HT1080 (cell line): ENCODE data around the gene ABCA12. TPM values are rescaled to one million over a fixed set of nuclear protein-coding genes. Genes with fewer than 3 reads are reported as not detected.
"Not testable (repeated sequence)": the region's sequence is repeated elsewhere in the genome, so short reads cannot be mapped to it uniquely, and the experiment has no call there.

Source experiments
- DNase-seq: peaks from one replicate; pipeline ENCODE4 v3.0.0-alpha.2; 2015; ENCODE audit warnings: low read depth
- polyA plus RNA-seq, 2 experiments: library from polyadenylated mRNA; depleted of rRNA; stranded (reverse); fragments of >200 nt; gene quantifications; 2 replicates each; pipeline ENCODE4 v1.2.3, GENCODE V29; 2015
- total RNA-seq: library from RNA; depleted of rRNA; stranded (reverse); fragments of >200 nt; shearing (Covaris generic); gene quantifications from 2 replicates; pipeline ENCODE4 v1.2.3, GENCODE V29; 2014; rRNA removed

ABCA12 gene, protein sequence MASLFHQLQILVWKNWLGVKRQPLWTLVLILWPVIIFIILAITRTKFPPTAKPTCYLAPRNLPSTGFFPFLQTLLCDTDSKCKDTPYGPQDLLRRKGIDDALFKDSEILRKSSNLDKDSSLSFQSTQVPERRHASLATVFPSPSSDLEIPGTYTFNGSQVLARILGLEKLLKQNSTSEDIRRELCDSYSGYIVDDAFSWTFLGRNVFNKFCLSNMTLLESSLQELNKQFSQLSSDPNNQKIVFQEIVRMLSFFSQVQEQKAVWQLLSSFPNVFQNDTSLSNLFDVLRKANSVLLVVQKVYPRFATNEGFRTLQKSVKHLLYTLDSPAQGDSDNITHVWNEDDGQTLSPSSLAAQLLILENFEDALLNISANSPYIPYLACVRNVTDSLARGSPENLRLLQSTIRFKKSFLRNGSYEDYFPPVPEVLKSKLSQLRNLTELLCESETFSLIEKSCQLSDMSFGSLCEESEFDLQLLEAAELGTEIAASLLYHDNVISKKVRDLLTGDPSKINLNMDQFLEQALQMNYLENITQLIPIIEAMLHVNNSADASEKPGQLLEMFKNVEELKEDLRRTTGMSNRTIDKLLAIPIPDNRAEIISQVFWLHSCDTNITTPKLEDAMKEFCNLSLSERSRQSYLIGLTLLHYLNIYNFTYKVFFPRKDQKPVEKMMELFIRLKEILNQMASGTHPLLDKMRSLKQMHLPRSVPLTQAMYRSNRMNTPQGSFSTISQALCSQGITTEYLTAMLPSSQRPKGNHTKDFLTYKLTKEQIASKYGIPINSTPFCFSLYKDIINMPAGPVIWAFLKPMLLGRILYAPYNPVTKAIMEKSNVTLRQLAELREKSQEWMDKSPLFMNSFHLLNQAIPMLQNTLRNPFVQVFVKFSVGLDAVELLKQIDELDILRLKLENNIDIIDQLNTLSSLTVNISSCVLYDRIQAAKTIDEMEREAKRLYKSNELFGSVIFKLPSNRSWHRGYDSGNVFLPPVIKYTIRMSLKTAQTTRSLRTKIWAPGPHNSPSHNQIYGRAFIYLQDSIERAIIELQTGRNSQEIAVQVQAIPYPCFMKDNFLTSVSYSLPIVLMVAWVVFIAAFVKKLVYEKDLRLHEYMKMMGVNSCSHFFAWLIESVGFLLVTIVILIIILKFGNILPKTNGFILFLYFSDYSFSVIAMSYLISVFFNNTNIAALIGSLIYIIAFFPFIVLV (N-terminal part only)
- total RNA-seq, result under 0.01 and 0.02 TPM in 2 replicates
- 0.02 TPM in 1 of 2 replicates, not detected in the other for polyA plus RNA-seq (2015; cell fraction: cytosol; rRNA removed)
- 0.12 and 0.38 TPM in 2 replicates for polyA plus RNA-seq (2015; cell fraction: nucleus; rRNA removed)

DNA sequence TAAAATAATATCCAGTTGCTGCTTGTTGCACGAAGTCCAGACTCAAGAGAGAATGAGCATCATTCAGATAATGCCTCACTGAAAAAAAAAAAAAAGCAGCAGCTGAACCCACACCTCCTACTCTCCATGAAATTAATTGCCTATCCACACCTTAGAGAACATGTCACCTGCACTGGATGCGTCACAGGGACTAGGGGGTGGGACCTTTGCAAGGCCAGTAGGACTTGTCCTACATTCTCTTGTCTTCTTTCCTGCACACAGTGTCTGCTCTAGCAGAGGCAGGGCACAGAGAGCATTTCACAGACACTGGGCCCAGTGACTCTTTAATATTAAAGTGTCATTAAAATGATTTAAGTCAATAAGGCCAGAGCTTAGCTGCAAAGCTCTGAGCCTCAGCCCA lies at the start of gene ABCA12:
TSS of gene ABCA12 (minus strand) at position 148 of the 400 bp plus-strand sequence. CDS start 418 bp downstream, outside the sequence.
- DNase-seq, result no peak

DNA sequence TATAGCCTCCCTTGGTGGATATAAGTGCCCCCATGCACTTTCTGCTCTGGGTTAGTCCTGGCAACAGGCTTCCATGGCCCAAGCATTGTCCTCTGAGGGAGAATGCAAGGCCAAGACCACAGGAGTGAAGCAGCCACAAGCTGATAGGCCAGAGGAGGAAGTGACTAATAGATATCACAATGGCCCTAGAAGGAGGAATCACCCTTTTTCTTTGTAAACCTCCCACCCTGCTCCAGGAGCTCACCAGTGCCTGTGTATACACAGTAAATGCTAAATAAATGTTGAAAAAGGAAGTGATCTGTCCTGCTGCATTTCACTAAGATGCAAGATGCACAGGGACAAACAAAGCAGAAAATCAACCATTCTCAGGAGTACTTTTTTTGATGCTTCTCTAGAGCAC lies 49.7 kb upstream of the ABCA12 start:
- peak; percentile 71 for DNase-seq

DNA sequence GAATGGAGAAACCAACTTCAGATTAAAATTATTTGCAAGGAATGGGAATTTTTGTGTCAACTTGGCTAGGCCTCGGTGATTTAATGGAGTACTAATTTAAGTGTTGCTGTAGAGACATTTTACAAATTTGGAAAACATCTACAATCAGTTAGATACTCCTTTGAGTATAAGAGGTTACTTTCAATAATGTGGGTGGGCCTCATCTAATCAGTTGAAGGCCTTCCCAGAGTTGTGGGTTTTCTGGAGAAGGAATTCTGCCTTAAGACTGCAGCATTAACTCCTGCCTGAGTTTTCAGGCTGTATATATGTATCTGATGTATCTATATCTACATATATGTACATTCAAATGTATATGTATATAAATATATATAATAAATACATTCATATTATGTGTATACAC lies 47.6 kb upstream of the ABCA12 start:
- DNase-seq, result no peak

DNA sequence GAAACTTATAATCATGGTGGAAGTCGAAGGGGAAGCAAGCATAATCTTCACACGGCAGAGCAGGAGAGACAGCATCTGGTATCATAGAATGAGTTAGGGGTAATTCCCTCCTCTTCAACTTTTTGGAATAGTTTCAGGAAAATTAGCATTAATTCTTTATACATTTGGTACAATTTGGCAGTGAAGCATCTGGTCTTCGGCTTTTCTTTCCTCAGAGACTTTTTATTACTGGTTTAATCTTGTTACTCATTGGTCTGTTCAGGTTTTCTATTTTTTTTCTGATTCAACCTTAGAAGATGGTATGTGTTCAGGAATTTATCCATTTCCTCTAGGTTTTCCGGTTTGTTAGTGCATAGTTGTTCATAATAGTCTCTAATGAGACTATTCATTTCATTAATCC lies 39.7 kb upstream of the ABCA12 start:
- DNase-seq, result no peak

DNA sequence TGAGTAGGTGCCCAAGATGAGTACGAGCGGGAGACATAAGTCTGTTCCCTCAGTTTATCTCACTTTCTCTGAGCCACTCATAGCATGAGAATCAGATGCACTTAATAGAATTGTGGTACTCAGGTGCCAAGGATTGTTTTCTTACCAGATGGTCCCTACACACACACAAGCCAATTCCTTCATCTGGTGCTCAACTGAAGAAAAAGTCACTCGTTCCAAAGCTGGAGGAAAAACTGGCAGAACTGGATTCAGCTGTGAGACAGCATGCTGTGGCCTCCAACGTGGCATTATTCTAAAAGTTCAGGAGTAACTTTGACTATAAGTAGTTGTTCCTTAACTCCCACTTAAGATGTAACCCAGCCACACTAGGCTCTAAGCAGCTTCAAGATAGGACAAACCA lies 33.4 kb upstream of the ABCA12 start:
- DNase-seq, result no peak

DNA sequence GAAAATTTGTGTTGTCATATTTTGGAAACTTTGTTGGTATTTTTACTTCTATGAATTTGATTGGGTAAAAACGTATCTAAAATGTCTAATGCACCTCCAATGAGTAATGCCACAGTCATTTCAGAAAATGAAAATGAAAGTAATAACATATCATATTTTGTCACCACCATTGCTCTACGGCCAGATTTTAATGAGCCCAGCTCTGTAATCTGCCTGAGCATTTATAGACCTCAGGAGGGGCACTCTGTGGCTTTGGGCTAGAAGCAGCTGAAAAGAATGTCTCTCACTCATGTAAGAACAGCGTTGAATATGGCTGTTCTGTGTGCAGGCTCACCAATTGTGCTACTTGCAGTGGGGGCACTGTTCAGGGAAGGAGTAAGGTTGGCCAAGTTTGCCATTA lies 32.7 kb upstream of the ABCA12 start:
- DNase-seq, result peak; percentile 46

DNA sequence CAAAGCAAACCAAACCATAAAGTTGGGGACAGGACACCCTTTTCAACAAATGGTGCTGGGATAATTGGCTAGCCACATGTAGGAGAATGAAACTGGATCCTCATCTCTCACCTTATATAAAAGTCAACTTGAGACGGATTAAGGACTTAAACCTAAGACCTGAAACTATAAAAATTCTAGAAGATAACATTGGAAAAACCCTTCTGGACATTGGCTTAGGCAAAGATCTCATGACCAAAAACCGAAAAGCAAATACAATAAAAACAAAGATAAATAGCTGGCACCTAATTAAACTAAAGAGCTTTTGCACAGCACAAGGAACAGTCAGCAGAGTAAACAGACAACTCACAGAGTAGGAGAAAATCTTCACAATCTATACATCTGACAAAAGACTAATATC lies 28.1 kb upstream of the ABCA12 start:
- not testable (repeated sequence) for DNase-seq

DNA sequence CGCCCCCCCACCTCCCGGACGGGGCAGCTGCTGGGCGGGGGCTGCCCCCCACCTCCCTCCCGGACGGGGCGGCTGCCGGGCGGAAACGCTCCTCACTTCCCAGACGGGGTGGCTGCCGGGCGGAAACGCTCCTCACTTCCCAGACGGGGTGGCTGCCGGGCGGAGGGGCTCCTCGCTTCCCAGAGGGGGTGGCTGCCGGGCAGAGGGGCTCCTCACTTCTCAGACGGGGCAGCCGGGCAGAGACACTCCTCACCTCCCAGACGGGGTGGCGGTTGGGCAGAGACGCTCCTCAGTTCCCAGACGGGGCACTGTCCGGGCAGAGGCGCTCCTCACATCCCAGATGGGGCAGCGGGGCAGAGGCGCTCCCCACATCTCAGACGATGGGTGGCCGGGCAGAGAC lies 24.9 kb upstream of the ABCA12 start:
- not testable (repeated sequence) for DNase-seq

DNA sequence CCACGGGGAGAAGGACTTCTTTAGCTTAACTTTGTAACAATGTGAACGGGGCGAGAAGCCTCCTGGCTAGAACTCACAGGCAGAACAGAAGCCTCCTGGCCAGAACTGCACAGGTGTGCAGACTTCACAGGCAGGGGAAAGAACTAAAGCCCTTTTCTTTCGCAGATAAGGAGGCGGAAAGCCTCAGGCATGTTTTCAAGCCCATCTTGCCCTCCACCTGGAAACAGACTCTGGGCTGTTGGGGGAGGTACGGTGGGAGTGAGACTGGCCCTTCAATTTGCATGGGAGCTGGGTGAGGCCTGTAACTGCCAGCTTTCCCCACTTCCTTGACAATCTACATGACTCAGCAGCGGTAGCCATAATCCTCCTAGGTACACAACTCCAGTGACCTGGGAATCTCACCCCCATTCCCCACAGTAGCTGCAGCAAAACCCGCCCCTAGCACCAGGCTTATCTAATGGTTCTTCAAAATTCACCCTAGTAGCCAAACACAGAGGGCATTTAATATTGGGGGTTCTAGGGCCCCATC lies 22.9 kb upstream of the ABCA12 start:
- peak; percentile 39 for DNase-seq

DNA sequence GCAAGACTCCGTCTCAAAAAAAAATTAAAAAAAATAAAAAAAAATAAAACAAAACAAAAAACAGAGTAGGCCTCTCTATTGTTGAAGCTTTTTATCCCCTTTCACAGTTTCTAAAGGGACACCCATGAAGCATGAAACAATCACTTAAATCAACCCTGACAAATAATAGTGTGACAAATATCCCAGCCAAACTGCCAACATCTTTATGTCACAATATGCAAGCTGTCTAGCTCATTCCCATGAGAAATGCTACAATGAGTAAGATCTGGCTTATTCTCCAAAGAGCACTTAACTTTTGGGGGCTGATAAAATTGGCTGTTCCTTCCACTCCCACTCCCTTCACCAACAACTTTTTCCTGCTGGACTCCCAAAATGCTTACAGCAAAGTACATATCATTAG lies 21.7 kb upstream of the ABCA12 start:
- DNase-seq, result no peak

DNA sequence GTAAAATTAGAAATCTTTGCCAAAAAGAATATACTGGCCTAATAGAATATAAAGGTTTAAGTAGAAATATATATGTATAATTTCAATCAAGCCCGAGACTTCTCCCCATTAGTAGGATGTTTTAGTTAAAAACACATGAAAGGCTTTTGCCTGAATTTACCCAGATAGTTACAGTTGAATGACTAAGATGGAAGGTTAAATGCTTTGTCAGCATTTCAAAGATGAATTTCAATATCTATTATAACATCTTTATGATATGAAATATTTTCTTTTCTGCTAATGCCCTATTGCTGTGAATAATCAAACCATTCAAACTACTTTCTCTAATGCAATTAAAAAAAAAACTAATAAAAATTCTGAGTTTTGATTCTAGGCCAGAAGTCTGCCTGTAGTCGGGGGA lies 18.0 kb upstream of the ABCA12 start:
- no peak for DNase-seq

DNA sequence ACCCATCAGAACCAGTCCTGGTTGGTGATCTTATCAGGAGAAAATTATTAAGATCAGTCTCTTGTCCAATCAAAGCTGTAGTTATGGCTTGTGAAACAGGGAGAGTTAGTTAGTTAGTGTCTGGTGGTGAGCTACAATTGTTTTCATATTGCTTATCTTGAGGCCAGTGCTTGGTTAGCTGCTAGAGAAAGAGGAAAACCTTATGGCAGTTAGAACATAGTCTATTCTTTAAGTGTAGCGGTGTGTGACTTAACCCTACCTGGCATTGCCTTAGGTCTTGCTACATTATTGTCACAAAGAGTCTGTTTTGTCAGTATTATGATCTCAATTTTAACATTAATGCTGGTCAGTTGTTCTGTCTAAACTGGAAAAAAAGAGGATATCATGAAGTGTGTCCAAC lies 11.5 kb upstream of the ABCA12 start:
- no peak for DNase-seq

DNA sequence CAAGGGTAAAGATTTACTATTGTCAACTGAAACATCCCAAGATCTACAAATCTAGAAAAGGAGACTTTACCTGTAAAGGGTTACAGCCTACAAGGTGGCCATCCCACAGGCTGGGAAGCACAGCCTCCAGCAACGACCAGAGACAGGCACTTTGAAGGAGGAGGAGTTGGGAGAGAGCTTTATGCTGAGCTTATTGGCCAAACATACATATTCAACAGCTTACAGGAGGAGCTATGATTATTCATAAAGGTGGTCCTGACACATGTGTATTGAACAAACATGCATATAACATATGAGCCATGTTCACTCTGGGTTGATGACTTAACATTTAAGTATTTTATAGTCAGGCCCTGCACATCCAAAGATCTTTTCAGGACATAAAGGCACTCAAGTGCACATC lies 11.1 kb upstream of the ABCA12 start:
- no peak for DNase-seq

DNA sequence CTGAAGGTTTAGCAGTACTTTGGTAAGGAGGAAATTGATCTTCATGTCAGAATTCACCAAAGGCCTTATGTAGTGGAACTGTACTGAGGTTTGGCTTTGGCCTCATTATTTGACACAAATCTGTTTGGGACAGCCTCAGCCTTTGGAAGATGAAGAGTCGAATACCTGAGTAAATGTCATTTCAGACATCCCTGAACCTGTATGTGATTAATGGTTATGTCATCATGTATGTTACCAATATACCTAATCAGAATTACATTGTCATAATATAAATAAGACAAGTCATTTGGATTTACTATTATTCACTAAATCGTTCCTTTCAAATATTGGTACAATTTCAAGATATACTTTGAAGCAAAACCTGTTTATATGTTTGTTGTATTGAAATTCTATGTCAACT lies 10.6 kb upstream of the ABCA12 start:
- no peak for DNase-seq

DNA sequence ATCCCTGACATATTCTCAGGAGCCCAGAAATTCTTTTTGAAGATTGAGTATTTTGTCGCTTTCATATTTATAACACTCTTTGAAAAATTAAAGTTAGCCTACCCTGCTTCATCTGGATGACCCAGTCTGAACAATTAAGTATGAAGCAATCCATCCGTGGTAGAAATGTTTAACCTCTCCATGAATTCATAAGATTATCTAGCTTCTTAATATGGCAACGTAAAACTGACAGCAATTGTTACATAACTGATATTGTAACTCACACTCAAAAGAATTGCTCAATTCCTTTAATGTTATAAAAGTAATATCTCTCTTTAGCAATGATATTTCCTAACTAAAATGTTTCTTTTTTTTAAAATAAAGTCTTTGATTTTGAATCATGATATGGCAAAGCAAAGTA lies 7.2 kb upstream of the ABCA12 start:
- no peak for DNase-seq

DNA sequence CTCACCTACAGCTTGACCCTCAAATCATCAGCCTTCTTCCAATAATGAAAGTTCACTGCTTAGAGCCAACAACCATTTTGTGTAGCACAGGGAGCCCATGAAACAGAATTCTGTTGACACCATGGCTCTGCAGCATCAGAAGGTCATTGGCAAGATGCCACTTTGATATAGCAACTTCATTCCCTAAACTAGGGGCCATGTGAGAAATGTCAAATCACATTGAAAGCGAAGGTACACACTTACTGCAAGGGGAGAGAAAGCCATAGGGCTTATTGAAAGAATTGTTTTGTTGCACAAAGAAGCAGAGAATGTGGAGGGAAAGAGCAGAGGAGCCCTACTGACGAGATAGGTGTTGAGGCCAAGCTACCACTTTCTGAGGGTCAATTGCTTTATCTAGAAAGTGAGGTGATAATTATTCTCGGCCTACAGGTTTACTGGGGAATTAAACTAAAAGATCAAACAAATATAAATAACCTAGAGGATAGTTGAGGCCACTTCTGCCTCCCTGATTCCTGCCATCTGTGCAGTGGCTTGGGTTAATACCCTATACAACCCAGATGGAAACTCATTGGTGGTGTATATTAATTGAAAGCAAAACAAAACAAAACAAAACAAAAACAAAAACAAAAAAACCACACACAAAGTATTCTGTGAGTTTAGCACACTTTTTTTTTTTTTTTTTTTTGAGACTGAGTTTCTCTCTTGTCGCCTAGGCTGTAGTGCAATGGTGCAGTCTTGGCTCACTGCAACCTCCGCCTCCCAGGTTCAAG lies 5.9 kb upstream of the ABCA12 start:
- no peak for DNase-seq

DNA sequence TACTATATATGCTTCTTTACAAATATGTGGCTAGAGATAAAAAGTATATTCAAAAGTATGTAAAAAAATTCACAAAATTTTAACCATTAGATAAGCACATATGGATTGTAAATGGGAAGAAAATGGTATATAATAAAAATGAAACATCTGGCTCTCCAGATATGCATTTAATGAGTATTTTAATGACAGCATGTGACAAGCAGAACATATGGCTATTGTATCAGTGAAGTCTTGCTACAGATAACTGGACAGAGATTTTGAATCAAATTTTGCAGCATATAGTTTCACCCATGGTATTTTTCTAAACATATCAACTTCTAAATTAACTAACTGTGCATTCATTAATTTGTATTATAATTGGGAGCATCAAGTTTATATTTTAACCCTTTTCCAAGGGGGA lies 5.0 kb upstream of the ABCA12 start:
- DNase-seq, result no peak

DNA sequence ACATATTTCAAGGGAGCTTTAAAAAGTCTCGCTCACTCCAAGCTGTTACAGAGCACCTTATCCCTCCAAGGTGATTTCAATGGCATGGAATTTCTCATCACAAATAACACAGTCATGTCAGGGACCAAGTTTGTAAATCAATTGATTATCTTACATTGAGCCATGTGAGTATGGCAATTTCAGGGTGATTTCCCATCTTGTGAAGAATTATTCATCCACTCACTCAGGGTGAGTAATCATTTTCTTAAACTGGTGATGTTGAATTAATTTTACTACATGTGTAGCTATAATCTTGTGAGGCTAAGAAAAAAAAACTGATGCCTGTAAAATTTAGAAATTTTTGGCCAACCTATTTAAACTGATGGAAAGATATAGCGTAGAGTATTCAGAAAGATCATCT lies 3.3 kb upstream of the ABCA12 start:
- DNase-seq, result no peak

DNA sequence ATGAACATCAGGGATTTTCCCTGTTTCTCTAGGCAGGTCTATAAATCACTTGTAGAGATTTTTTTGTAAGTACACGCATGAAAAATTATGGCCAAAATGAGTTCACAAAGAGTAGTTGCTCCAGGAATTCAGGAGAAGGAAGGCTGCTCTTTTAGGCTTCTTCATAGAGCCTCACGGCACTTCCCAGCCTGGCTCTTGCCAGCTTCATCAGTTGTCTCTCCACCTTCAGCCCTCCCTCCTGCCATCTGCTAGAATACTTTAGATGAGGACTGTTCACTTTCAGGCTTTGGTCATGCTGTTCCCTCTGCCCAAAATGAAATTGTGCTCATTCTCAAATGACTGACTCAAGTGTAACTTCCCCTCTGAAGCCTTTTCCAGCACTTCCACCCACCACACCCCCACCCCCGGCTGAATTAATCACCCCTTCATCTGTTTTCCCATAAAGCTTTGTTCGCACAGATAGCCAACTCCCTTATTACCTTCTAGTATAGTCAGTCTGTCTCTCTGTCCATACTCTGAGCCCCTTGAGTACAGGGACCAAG lies 1.8 kb upstream of the ABCA12 start:
- DNase-seq, result no peak

DNA sequence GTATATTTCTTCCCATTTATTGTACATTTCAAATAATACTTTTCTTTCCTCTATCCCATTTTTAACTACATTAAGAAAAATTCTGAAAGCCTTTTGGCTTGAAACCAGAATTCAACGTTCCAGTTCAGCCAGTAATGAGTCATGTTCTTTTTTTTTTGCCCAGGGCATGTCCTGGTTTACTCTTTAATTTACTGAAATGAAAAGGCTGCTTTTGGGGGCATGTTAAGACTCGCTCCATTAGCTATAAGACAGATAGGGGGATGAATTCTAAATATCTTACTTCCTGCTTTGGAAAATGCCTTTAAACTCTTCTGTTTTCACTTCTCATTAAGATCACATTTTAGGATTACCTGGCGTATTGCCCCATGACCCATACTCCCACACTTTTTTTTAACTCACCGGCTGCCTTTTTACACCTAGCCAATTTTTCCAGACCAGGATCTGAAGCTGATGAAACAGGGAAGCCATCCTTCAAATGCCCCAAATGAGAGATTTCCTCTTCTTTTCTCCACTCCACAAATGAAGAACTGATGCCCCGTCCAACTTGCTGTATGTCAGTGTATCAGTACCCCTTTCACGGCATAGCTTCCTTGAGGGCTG lies 585 bp downstream of the ABCA12 start:
- peak; percentile 60 for DNase-seq
